ENCODE measurements around the gene SHROOM3. TPM values are rescaled to one million over a fixed set of nuclear protein-coding genes. Genes with fewer than 3 reads are reported as not detected.
"Not testable (repeated sequence)": the region's sequence is repeated elsewhere in the genome, so short reads cannot be mapped to it uniquely, and the experiment has no call there.

SHROOM3 gene
- total RNA-seq, 1 donor from 2014 or later, result 45.1 TPM

DNA sequence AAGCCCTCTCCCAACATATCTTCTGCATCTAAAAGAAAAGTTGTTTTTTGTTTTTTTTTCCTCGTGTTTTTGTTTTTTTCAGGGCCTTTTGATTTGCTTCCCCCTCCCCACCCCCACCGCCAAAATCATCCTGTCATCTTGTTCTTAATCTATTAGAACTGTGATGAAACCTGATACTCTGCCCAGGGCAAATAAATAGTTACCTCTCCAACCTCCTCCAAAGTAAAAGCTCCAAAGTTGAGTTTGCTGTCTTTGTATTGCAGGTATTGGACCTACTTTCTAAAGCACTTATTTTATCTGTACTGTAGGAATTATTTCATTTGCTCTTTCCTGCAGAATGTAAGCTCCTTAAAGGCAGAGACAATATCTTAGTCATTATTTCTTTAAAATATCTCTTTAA, 290.0 kb downstream of the SHROOM3 start:
- TF ChIP-seq, protein P1, sequence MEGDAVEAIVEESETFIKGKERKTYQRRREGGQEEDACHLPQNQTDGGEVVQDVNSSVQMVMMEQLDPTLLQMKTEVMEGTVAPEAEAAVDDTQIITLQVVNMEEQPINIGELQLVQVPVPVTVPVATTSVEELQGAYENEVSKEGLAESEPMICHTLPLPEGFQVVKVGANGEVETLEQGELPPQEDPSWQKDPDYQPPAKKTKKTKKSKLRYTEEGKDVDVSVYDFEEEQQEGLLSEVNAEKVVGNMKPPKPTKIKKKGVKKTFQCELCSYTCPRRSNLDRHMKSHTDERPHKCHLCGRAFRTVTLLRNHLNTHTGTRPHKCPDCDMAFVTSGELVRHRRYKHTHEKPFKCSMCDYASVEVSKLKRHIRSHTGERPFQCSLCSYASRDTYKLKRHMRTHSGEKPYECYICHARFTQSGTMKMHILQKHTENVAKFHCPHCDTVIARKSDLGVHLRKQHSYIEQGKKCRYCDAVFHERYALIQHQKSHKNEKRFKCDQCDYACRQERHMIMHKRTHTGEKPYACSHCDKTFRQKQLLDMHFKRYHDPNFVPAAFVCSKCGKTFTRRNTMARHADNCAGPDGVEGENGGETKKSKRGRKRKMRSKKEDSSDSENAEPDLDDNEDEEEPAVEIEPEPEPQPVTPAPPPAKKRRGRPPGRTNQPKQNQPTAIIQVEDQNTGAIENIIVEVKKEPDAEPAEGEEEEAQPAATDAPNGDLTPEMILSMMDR (IDR thresholded peaks at IDR 0.05; ENCODE audit: insufficient read depth, low read length, poor library complexity, severe bottlenecking), result no peak
- DNase-seq (ENCODE audit: low read depth), result no peak
- H3K36me3 ChIP-seq (ENCODE audit: control insufficient read depth, insufficient read depth, low read length), result no peaks in the 10 kb centered on the region
- no peak overlapping the region for H3K4me3 ChIP-seq (ENCODE audit: low read depth, low read length)
- no peaks in the 10 kb centered on the region for H3K27me3 ChIP-seq (ENCODE audit: control insufficient read depth, insufficient read depth, low read length)

DNA sequence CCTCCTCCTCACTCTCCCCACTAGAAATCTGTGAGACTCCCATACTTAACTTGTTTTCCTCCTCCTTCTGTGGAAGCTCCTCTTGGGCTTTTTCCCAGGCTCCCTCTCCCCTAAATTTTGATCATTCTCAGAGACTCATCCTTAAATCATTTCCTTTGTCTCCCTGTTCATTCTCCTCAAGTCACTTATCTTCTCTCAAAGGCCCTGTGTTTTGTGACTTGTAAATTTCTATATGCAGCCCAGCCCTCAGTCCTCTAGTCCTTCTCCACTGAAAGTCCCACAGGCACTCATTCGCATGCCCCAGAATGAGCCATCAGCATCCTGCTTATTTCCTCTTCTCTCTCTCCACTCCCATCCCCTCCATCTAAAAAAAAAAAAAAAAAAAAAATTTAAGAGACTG, 291.1 kb downstream of the SHROOM3 start:
- H3K36me3 ChIP-seq (ENCODE audit: control insufficient read depth, insufficient read depth, low read length), result no peaks in the 10 kb centered on the region
- no peak for DNase-seq (ENCODE audit: low read depth)
- no peaks in the 10 kb centered on the region for H3K27me3 ChIP-seq (ENCODE audit: control insufficient read depth, insufficient read depth, low read length)
- H3K4me3 ChIP-seq (ENCODE audit: low read depth, low read length), result no peak overlapping the region
- TF ChIP-seq, protein P1 (IDR thresholded peaks at IDR 0.05; ENCODE audit: insufficient read depth, low read length, poor library complexity, severe bottlenecking), result no peak

DNA sequence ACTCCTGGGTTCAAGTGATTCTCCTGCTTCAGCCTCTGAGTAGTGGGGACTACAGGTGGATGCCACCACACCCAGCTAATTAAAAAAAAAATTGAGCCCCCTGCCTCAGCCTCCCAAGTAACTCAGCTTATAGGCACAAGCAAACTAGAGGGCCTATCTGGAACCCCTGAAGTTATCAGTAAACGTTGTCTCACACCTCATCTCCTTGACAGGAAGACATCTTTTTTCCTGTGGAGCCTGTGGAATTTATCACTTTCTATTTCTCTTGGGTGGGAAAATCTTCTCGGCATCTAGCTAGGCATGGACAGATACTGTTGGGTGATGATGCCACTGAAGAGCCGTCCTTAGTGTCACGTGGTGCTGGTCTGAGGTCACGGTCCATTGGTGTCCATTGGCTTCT, 291.6 kb downstream of the SHROOM3 start:
- H3K4me3 ChIP-seq (ENCODE audit: low read depth, low read length), result no peak overlapping the region
- no peaks in the 10 kb centered on the region for H3K27me3 ChIP-seq (ENCODE audit: control insufficient read depth, insufficient read depth, low read length)
- no peaks in the 10 kb centered on the region for H3K36me3 ChIP-seq (ENCODE audit: control insufficient read depth, insufficient read depth, low read length)
- DNase-seq (ENCODE audit: low read depth), result no peak
- TF ChIP-seq, protein P1 (IDR thresholded peaks at IDR 0.05; ENCODE audit: insufficient read depth, low read length, poor library complexity, severe bottlenecking), result no peak

DNA sequence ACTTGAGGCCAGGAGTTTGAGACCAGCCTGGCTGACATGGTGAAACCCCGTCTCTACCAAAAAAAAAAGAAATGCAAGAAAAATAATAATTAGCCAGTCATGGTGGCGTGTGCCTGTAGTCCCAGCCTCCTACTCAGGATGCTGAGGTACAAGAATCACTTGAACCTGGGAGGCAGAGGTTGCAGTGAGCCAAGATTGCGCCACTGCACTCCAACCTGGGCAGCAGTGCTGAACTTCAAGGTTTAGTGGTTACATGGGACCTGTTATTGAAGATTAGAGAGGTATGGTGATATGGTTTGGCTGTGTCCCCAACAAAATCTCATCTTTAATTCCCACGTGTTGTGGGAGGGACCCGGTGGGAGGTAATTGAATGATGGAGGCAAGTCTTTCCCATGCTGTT, 292.9 kb downstream of the SHROOM3 start:
- H3K36me3 ChIP-seq (ENCODE audit: control insufficient read depth, insufficient read depth, low read length); H3K27me3 ChIP-seq (ENCODE audit: control insufficient read depth, insufficient read depth, low read length); DNase-seq (ENCODE audit: low read depth); H3K4me3 ChIP-seq (ENCODE audit: low read depth, low read length): not testable (repeated sequence)

DNA sequence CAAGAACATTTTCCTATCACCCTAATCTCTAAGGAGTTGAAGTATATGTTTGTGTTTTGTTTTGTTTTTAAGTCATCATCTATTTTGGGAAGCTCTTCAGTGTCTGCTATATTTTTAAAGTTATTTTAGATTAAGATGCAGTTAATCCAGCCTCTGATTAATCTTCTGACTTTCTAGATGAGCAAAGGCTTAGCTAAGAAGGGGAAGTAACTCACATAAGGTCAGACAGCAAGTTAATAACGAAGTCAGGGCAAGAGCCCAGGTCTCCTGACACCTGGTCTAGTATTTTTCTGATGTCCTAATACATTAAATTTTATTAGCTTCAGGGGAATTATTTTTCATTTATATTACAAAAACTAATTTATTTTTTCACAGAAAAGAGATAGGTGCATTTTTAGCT, 294.4 kb downstream of the SHROOM3 start:
- TF ChIP-seq, protein P1 (IDR thresholded peaks at IDR 0.05; ENCODE audit: insufficient read depth, low read length, poor library complexity, severe bottlenecking), result no peak
- Histone ChIP-seq H3K36me3 (ENCODE audit: control insufficient read depth, insufficient read depth, low read length) (no peaks in the 10 kb centered on the region), H3K4me3 (ENCODE audit: low read depth, low read length) (no peak overlapping the region), H3K27me3 (ENCODE audit: control insufficient read depth, insufficient read depth, low read length) (no peaks in the 10 kb centered on the region)
- DNase-seq (ENCODE audit: low read depth), result no peak

DNA sequence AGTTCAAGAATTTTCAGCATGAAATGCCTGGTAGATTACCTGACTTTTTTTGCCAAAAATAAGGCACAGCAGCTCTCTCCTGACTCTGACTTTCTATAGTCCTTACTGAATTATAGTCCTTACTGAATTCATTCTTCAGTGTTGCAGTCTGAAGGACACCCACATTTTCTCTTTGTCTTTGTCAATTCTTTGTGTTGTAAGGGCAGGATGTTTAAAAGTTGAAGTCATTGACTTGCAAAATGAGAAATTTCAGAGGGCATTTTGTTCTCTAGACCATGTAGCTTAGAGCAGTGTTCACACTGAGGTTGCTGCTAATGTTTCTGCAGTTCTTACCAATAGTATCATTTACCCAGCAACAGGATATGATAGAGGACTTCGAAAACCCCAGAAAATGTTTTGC, 295.0 kb downstream of the SHROOM3 start:
- TF ChIP-seq, protein P1 (IDR thresholded peaks at IDR 0.05; ENCODE audit: insufficient read depth, low read length, poor library complexity, severe bottlenecking), result no peak
- Histone ChIP-seq H3K27me3 (ENCODE audit: control insufficient read depth, insufficient read depth, low read length) (no peaks in the 10 kb centered on the region), H3K4me3 (ENCODE audit: low read depth, low read length) (no peak overlapping the region), H3K36me3 (ENCODE audit: control insufficient read depth, insufficient read depth, low read length) (no peaks in the 10 kb centered on the region)
- no peak for DNase-seq (ENCODE audit: low read depth)

Measured in kidney epithelial cell (primary cell).